AG10803 (cell line): Measurements from ENCODE around the gene ST7.

Experiments
- DNase-seq: peaks from one replicate; pipeline ENCODE4 v3.0.0; 2010; ENCODE audit warnings: low read depth
- H3K4me3 ChIP-seq: 2 replicates; pipeline ENCODE4 v1.5.1; 2011; ENCODE audit warnings: mild to moderate bottlenecking, low read length, control low read depth
- CTCF ChIP-seq: conservative IDR thresholded peaks from 2 replicates; pipeline ENCODE4 v1.5.1; 2011; ENCODE audit warnings: mild to moderate bottlenecking, low read length, control low read depth, inconsistent platforms

Gene ST7

GRCh38 chr7:117152213-117153007 is 199.1 kb downstream of the ST7 start:
- no peak for TF ChIP-seq CTCF
- no peak overlapping the region for H3K4me3 ChIP-seq
- no peak for DNase-seq

GRCh38 chr7:117153016-117153545 is 199.8 kb downstream of the ST7 start:
- no peak for TF ChIP-seq CTCF
- DNase-seq: no peak
- no peak overlapping the region for H3K4me3 ChIP-seq

- TF ChIP-seq CTCF: no peak
- H3K4me3 ChIP-seq: no peak overlapping the region
- DNase-seq: no peak
Measured at GRCh38 chr7:117154721-117155120, 201.4 kb downstream of the ST7 start.

GRCh38 chr7:117155694-117156093 is 202.4 kb downstream of the ST7 start:
- TF ChIP-seq CTCF: no peak
- H3K4me3 ChIP-seq: no peak overlapping the region
- DNase-seq: no peak

GRCh38 chr7:117157241-117158209 is 204.2 kb downstream of the ST7 start:
- peak; percentile 54 for TF ChIP-seq CTCF
- peak; percentile 98 for DNase-seq
- H3K4me3 ChIP-seq: no peak overlapping the region

GRCh38 chr7:117158941-117159697 is 205.8 kb downstream of the ST7 start:
- no peak overlapping the region for H3K4me3 ChIP-seq
- TF ChIP-seq CTCF: no peak

More at GRCh38 chr7:117158941-117159697, 205.8 kb downstream of the ST7 start:
- DNase-seq: peak; percentile 78
